HG03045 (cell line): ENCODE results near the gene ABCG1.

Source experiments
- ATAC-seq: cut with Tn5 transposase; IDR thresholded peaks from one replicate; pipeline ENCODE4 v1.9.1; 2021; ENCODE audit warnings: mild to moderate bottlenecking, moderate library complexity; ENCODE audit not compliant: unreplicated experiment

The ABCG1 gene

DNA sequence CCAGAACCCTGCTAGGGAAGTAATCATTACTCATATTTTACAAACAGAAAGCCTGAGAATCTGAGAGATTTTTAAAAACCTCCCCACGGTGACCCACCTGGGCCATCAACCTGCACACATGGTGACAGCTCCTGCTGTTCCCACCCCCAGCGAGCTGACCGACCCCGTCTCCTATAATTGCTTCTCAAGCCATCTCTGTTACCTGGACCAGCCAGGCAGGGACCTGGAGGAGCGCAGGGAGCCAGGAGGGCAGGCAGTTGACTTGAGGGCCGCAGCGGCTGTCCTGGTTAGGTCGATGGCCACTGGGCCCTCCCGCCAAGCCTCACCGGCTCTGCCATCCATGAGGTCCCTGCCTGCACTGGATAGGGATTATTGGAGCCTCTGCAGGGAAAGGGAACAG, 124.2 kb downstream of the ABCG1 start:
- no peak for ATAC-seq

DNA sequence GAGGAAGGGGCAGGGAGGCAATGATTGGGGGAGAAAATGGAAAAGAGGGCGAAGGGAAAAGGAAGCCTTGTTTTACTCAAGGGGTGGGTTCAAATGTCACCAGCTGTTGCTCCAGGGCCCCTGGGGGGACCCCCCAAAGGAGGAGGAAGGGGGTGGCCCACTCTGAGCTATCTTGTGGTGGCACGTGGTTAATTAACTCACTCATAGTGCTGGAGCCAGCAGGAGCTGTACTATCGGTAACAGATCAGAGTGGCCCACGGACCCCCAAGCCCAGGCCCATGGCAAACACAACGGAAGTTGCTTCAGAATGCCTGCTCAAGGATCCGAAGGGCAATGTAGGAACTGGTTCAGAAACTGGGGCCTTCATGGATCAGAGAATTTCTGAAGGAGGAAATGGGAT, 124.6 kb downstream of the ABCG1 start:
- ATAC-seq, result no peak

DNA sequence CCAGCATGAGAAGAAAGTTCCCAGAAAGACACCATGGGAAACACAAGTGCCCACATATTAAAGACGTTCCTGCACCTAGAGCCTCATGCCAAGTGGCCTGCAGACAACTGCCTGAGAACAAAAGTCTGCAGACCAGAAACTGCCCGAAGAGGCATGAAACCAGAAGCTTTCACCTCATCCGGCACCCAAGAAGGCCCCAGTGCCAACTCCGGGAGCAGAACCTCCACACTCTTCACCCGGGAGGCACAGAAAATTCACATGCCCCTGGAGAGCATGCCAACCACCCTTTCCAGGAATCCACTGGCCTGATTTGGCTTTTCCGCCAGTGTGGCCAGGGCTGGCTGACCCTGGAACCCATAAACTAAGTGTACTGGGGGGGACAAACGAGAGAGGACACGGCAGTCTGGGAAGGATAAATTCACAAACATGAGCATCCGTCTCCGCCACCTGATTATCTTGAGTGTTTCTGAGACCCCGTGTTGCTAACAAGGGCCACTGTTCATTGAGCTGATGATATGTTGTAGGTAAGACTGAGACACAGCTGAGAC, 125.1 kb downstream of the ABCG1 start:
- no peak for ATAC-seq

DNA sequence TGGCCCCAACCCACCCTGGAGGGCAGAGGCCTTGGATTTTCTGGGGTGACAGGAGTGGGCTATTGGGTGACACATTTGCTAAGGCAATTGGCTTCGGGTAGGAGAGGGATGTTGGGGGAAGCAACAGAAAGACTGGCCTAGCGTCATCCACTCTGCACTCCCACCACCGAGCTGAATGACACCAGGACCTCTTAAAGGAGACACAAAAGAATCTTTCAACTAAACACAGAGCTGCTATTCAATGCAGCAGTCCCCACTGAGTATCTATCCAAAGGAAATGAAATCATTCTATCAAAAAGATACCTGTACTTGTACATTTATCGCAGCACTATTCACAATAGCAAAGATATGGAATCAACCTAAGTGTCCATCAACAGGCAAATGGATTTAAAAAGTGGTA, 125.7 kb downstream of the ABCG1 start:
- ATAC-seq, result no peak

DNA sequence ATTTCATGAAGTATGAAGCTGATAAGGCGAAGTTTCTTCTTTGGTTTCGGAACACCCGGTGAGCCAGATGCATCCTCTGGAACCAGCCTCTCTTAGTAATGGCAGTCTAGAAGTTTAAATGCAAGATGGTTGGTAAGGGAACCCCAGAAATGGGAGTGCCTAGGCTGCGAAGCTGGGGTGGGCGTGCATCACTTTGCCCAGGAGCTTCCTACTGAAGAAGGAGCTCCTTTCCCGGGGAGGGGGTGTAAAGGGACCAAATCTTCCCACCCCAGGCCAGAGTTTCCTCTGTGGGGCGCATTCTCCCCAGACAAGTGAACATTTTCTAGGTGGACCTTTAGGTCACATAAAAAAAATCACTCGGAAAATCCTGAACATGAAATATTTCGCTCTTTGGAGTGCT, 127.5 kb downstream of the ABCG1 start:
- ATAC-seq, result no peak
